Ascending aorta (tissue), 2 donors: ENCODE data around the gene PAK2. TPM values are rescaled to one million over a fixed set of nuclear protein-coding genes. Genes with fewer than 3 reads are reported as not detected.

Source experiments
- DNase-seq, 2 donors: peaks; one replicate each; pipeline ENCODE4 v3.0.0-alpha.2; 2019; ENCODE audit warnings: low spot score in 2 of 2
- H3K27ac ChIP-seq, 2 donors: fragments of 200-600 bp; sonication (generic); one replicate each; pipeline ENCODE4 v1.5.1; 2016 to 2017; ENCODE audit warnings: mild to moderate bottlenecking in 1 of 2
- H3K27me3 ChIP-seq: fragments of 200-600 bp; sonication (generic); one replicate; pipeline ENCODE4 v1.5.1; 2017
- H3K36me3 ChIP-seq, 2 donors: fragments of 200-600 bp; sonication (generic); one replicate each; pipeline ENCODE4 v1.5.1; 2016
- H3K4me1 ChIP-seq, 2 donors: fragments of 200-600 bp; sonication (generic); one replicate each; pipeline ENCODE4 v1.5.1; 2016 to 2017; ENCODE audit warnings: mild to moderate bottlenecking in 1 of 2
- H3K4me3 ChIP-seq, 2 donors: fragments of 200-600 bp; sonication (generic); one replicate each; pipeline ENCODE4 v1.5.1; 2016 to 2017; ENCODE audit warnings: mild to moderate bottlenecking in 1 of 2
- H3K9me3 ChIP-seq, 2 donors: fragments of 200-600 bp; sonication (generic); one replicate each; pipeline ENCODE4 v1.5.1; 2016
- CTCF ChIP-seq, 3 experiments: fragments of 200-600 bp in 2 of 3; fragments of 450-650 bp in 1 of 3; sonication (generic) in 2 of 3; IDR thresholded peaks; one replicate each; pipeline ENCODE4 v1.5.1; 2016 to 2019; ENCODE audit warnings: antibody characterized with exemption in 3 of 3, mild to moderate bottlenecking in 1 of 3, moderate library complexity in 1 of 3
- intact Hi-C: fragments of 100-400 bp; cut with DNase I; formaldehyde crosslinking; loops from one replicate; pipeline ENCODE4 v1.15.1; 2023
- total RNA-seq: library from RNA; depleted of rRNA; stranded (reverse); fragments of >200 nt; gene quantifications from one replicate; pipeline ENCODE4 v1.1.0, GENCODE V29; 2016

Gene PAK2
- total RNA-seq, 1 donor from 2014 or later = 24.4 TPM

- DNase-seq = no peak
- Histone ChIP-seq H3K36me3 (peaks cover 54 to 63% of the 10 kb centered on the region in 2 donors), H3K9me3 (no peaks in the 10 kb centered on the region), H3K4me3 (no peak overlapping the region), H3K27ac (no peak overlapping the region), H3K27me3 (no peaks in the 10 kb centered on the region), H3K4me1 (no peaks in the 10 kb centered on the region)
- TF ChIP-seq CTCF (IDR thresholded peaks at IDR 0.05) = no peak
- intact Hi-C loops = no loop called here
Observed at GRCh38 chr3:196803891-196804468, 64.3 kb downstream of the PAK2 start.

GRCh38 chr3:196804773-196805172 lies 65.1 kb downstream of the PAK2 start:
- Histone ChIP-seq H3K4me1 (no peaks in the 10 kb centered on the region), H3K27ac (no peak overlapping the region), H3K9me3 (no peaks in the 10 kb centered on the region), H3K36me3 (peaks cover 54 to 71% of the 10 kb centered on the region in 2 donors), H3K27me3 (no peaks in the 10 kb centered on the region), H3K4me3 (no peak overlapping the region)
- TF ChIP-seq CTCF (IDR thresholded peaks at IDR 0.05) = no peak
- no peak for DNase-seq
- intact Hi-C loops = no loop called here

GRCh38 chr3:196810963-196811581 lies 71.4 kb downstream of the PAK2 start:
- H3K27me3 ChIP-seq = no peaks in the 10 kb centered on the region
- intact Hi-C loops = no loop called here
- H3K4me3 ChIP-seq = no peak overlapping the region
- TF ChIP-seq CTCF (IDR thresholded peaks at IDR 0.05) = no peak
- H3K36me3 ChIP-seq = peaks cover 62 to 77% of the 10 kb centered on the region in 2 donors
- DNase-seq = no peak
- no peaks in the 10 kb centered on the region for H3K4me1 ChIP-seq
- H3K9me3 ChIP-seq = no peaks in the 10 kb centered on the region
- H3K27ac ChIP-seq = no peak overlapping the region

- TF ChIP-seq CTCF (IDR thresholded peaks at IDR 0.05) = no peak
- no peaks in the 10 kb centered on the region for H3K9me3 ChIP-seq
- H3K36me3 ChIP-seq = peaks cover 47 to 62% of the 10 kb centered on the region in 2 donors
- no peak overlapping the region for H3K27ac ChIP-seq
- H3K4me1 ChIP-seq = no peaks in the 10 kb centered on the region
- intact Hi-C loops = no loop called here
- no peak overlapping the region for H3K4me3 ChIP-seq
- no peak for DNase-seq
- no peaks in the 10 kb centered on the region for H3K27me3 ChIP-seq
Observed at GRCh38 chr3:196812853-196813252, 73.2 kb downstream of the PAK2 start.

- Histone ChIP-seq H3K36me3 (peaks cover 46 to 59% of the 10 kb centered on the region in 2 donors), H3K4me3 (no peak overlapping the region), H3K9me3 (no peaks in the 10 kb centered on the region), H3K27me3 (no peaks in the 10 kb centered on the region), H3K4me1 (no peaks in the 10 kb centered on the region), H3K27ac (no peak overlapping the region)
- DNase-seq = no peak
- intact Hi-C loops = no loop called here
- no peak for TF ChIP-seq CTCF (IDR thresholded peaks at IDR 0.05)
Observed at GRCh38 chr3:196813903-196814302, 74.2 kb downstream of the PAK2 start.
